Endothelial cell of umbilical vein (primary cell): Measurements from ENCODE around the gene XPOT. TPM values are rescaled to one million over a fixed set of nuclear protein-coding genes. Genes with fewer than 3 reads are reported as not detected.

ENCODE experiments used
- BruUV-seq: library from RNA; stranded (reverse); fragments of 400-500 nt; replicated peaks from 2 replicates; lab custom pipeline; 2021; lab: Mats Ljungman, UMichigan
- CTCF ChIA-PET: fragments of 300-600, 350-600 bp; sonication (Branson Sonifier 250); formaldehyde crosslinking; loops from one replicate; lab custom pipeline; 2021; ENCODE audit warnings: antibody characterized with exemption, inconsistent platforms; lab: Charles Lee
- POLR2A ChIA-PET: fragments of 300-600, 350-600 bp; sonication (Branson Sonifier 250); formaldehyde crosslinking; loops from one replicate; lab custom pipeline; 2021; ENCODE audit warnings: antibody characterized with exemption, inconsistent platforms; lab: Charles Lee
- DNase-seq: peaks from one replicate; pipeline ENCODE4 v3.0.0-alpha.2; 2011; ENCODE audit warnings: low read depth, low spot score
- FAIRE-seq: peaks from 2 replicates; lab custom pipeline; 2011; peaks lifted over from hg19 to GRCh38; lab: Jason Lieb, UNC
- H2AFZ ChIP-seq: 2 replicates; pipeline ENCODE4 v1.6.0; 2012; ENCODE audit warnings: low read depth, low read length, control low read depth, inconsistent platforms
- H3K27ac ChIP-seq: 2 replicates; pipeline ENCODE4 v1.5.1; 2011; ENCODE audit warnings: low read depth, mild to moderate bottlenecking, control low read depth, low read length, moderate library complexity; ENCODE audit not compliant: insufficient read depth
- H3K27me3 ChIP-seq, 2 experiments: 2 replicates each; pipeline versions ENCODE4 v1.6.0 to v1.6.1; 2011; ENCODE audit warnings: low read length in 2 of 2, mixed read lengths in 1 of 2; ENCODE audit not compliant: control insufficient read depth in 2 of 2, insufficient read depth in 2 of 2
- H3K36me3 ChIP-seq, 2 experiments: 2 replicates in 1 of 2; 3 replicates in 1 of 2; pipeline ENCODE4 v1.5.1; 2011; ENCODE audit warnings: low read length in 2 of 2, mild to moderate bottlenecking in 1 of 2, moderate library complexity in 1 of 2; ENCODE audit not compliant: control insufficient read depth in 2 of 2, insufficient read depth in 2 of 2; ENCODE audit errors: extremely low read depth in 1 of 2
- H3K4me1 ChIP-seq: 3 replicates; pipeline ENCODE4 v1.5.1; 2011; ENCODE audit warnings: mild to moderate bottlenecking, low read length; ENCODE audit not compliant: control insufficient read depth, insufficient read depth; ENCODE audit errors: extremely low read depth
- H3K4me2 ChIP-seq: 2 replicates; pipeline ENCODE4 v1.6.1; 2011; ENCODE audit warnings: low read length, control low read depth, mixed read lengths; ENCODE audit not compliant: insufficient read depth
- H3K4me3 ChIP-seq, 3 experiments: fragments of 200-600 bp in 1 of 3; sonication (generic), shearing (Covaris generic) in 1 of 3; replicated peaks in 1 of 3; 2 replicates each; pipeline ENCODE4 v1.5.1; 2011 to 2016; ENCODE audit warnings: control low read depth in 3 of 3, low read length in 3 of 3, mild to moderate bottlenecking in 2 of 3, inconsistent platforms in 1 of 3, low read depth in 1 of 3, moderate library complexity in 1 of 3; ENCODE audit not compliant: insufficient read depth in 1 of 3
- H3K79me2 ChIP-seq: 2 replicates; pipeline ENCODE4 v1.6.0; 2012; ENCODE audit warnings: low read length, inconsistent platforms; ENCODE audit not compliant: control insufficient read depth, insufficient read depth
- H3K9ac ChIP-seq: replicated peaks from 2 replicates; pipeline ENCODE3; 2011; ENCODE audit warnings: low read length, control low read depth; ENCODE audit not compliant: insufficient read depth; ENCODE audit errors: extremely low read depth
- H3K9me1 ChIP-seq: replicated peaks from 3 replicates; pipeline ENCODE4 v1.6.0; 2011; ENCODE audit warnings: mild to moderate bottlenecking, low read length; ENCODE audit not compliant: control insufficient read depth, insufficient read depth; ENCODE audit errors: extremely low read depth
- H3K9me3 ChIP-seq: replicated peaks from 2 replicates; pipeline ENCODE4 v1.5.1; 2012; ENCODE audit warnings: low read length, inconsistent platforms; ENCODE audit not compliant: control insufficient read depth, insufficient read depth
- H4K20me1 ChIP-seq: replicated peaks from 2 replicates; pipeline ENCODE3; 2011; ENCODE audit warnings: mild to moderate bottlenecking, low read length; ENCODE audit not compliant: control insufficient read depth, insufficient read depth; ENCODE audit errors: extremely low read depth
- EZH2 ChIP-seq: IDR thresholded peaks from 2 replicates; pipeline ENCODE4 v1.6.1; 2012; ENCODE audit warnings: borderline replicate concordance, low read depth, mild to moderate bottlenecking, moderate library complexity, low read length, inconsistent platforms; ENCODE audit not compliant: severe bottlenecking
- GATA2 ChIP-seq: IDR thresholded peaks from 2 replicates; pipeline ENCODE4 v1.7.0; 2011; ENCODE audit warnings: low read depth, mild to moderate bottlenecking, moderate library complexity, mixed read lengths, low read length; ENCODE audit not compliant: insufficient read length, insufficient read depth
- JUN ChIP-seq: IDR thresholded peaks from 2 replicates; pipeline ENCODE4 v1.6.1; 2011; ENCODE audit warnings: borderline replicate concordance, low read depth; ENCODE audit not compliant: insufficient read length, insufficient read depth
- POLR2A ChIP-seq: IDR thresholded peaks from 2 replicates; pipeline ENCODE4 v1.6.1; 2012; ENCODE audit warnings: low read depth, mild to moderate bottlenecking, control low read depth, low read length
- POLR2AphosphoS5 ChIP-seq: IDR thresholded peaks from 2 replicates; pipeline ENCODE4 v1.6.1; 2012; ENCODE audit warnings: low read depth, mild to moderate bottlenecking, control low read depth, low read length, moderate library complexity; ENCODE audit not compliant: insufficient read depth
- dilution Hi-C: fragments of 300-500 bp; cut with MboI; formaldehyde crosslinking; loops from one replicate; pipeline ENCODE4 v1.15.0; 2019; ENCODE audit warnings: low sequenced_read_pairs; ENCODE audit not compliant: extremely low pct_ligation_motif_present
- intact Hi-C: fragments of 100-400 bp; cut with micrococcal nuclease; formaldehyde crosslinking; loops from one replicate; pipeline ENCODE4 v1.10.0; 2022
- polyA plus RNA-seq, 4 experiments: library from polyadenylated mRNA; depleted of rRNA in 3 of 4; stranded (reverse) in 3 of 4; unstranded in 1 of 4; fragments of >200 nt; gene quantifications; 2 replicates each; pipeline versions ENCODE4 v1.2.1 to v1.2.3, GENCODE V29; 2011 to 2012; ENCODE audit warnings: missing spikeins in 1 of 4
- total RNA-seq: library from RNA; stranded (reverse); gene quantifications from 2 replicates; pipeline ENCODE4 v1.2.3, GENCODE V29; 2021

The XPOT gene
- total and polyA plus RNA-seq, 2 donors (not counting 3 experiments of a cell fraction or from before 2014, with no cell fraction given), result 21.9 to 88.9 TPM

- no TSS peak for BruUV-seq
- peaks cover 10 to 26% of the 10 kb centered on the region in 2 experiments for H3K36me3 ChIP-seq
- H3K4me2 ChIP-seq, result no peak overlapping the region
- dilution Hi-C loops (no loop called here), intact Hi-C loops (no loop called here)
- H3K4me1 ChIP-seq, result no peaks in the 10 kb centered on the region
- ChIA-PET CTCF (interaction anchor here (2.5 kb wide), 1 partner anchor 9 kb away, joined by 8 read pairs; no protein-coding TSS in a partner anchor), POLR2A (no interaction called here)
- no peak for DNase-seq
- H3K27ac ChIP-seq, result no peak overlapping the region
- H3K79me2 ChIP-seq, result peaks cover 7% of the 10 kb centered on the region
- H3K27me3 ChIP-seq, result no peaks in the 10 kb centered on the region
- H3K9me3 ChIP-seq, result no peaks in the 10 kb centered on the region
- TF ChIP-seq EZH2, result no peak
- no peak for TF ChIP-seq POLR2AphosphoS5
- TF ChIP-seq GATA2, result no peak
- no peak for TF ChIP-seq JUN
- no peak overlapping the region for H2AFZ ChIP-seq
- no peak overlapping the region for H3K9ac ChIP-seq
- no peaks in the 10 kb centered on the region for H4K20me1 ChIP-seq
- no peaks in the 10 kb centered on the region for H3K9me1 ChIP-seq
- FAIRE-seq, result no peak
- H3K4me3 ChIP-seq, result no peak overlapping the region
These were observed 62.0 kb downstream of the XPOT start for GRCh38 chr12:64466178-64466577.

- H3K79me2 ChIP-seq, result peaks cover 3% of the 10 kb centered on the region
- H3K9me3 ChIP-seq, result no peaks in the 10 kb centered on the region
- H3K27me3 ChIP-seq, result no peaks in the 10 kb centered on the region
- no peaks in the 10 kb centered on the region for H3K4me1 ChIP-seq
- no peak overlapping the region for H2AFZ ChIP-seq
- H3K4me2 ChIP-seq, result no peak overlapping the region
- BruUV-seq, result no TSS peak
- DNase-seq (no peak), FAIRE-seq (no peak)
- dilution Hi-C loops (no loop called here), intact Hi-C loops (no loop called here)
- ChIA-PET POLR2A (interaction anchor here (0.9 kb wide), 1 partner anchor 12 kb away, joined by 4 read pairs; no protein-coding TSS in a partner anchor), CTCF (interaction anchor here (0.6 to 1.3 kb wide), 3 partner anchors 12 to 31 kb away, joined by 3 to 4 read pairs (median 3); no protein-coding TSS in a partner anchor)
- no peak for TF ChIP-seq GATA2
- peak; percentile 8 for TF ChIP-seq POLR2A
- no peak overlapping the region for H3K9ac ChIP-seq
- peaks cover 19 to 25% of the 10 kb centered on the region in 2 experiments for H3K36me3 ChIP-seq
- no peak overlapping the region for H3K27ac ChIP-seq
- no peaks in the 10 kb centered on the region for H4K20me1 ChIP-seq
- no peaks in the 10 kb centered on the region for H3K9me1 ChIP-seq
- H3K4me3 ChIP-seq, result no peak overlapping the region
These were observed 64.8 kb downstream of the XPOT start for GRCh38 chr12:64468966-64469365.
